HG03196 (cell line): ENCODE results near the gene GARIN3.

Experiments
- ATAC-seq: cut with Tn5 transposase; IDR thresholded peaks from one replicate; pipeline ENCODE4 v1.9.1; 2021; ENCODE audit not compliant: unreplicated experiment

The GARIN3 gene

DNA sequence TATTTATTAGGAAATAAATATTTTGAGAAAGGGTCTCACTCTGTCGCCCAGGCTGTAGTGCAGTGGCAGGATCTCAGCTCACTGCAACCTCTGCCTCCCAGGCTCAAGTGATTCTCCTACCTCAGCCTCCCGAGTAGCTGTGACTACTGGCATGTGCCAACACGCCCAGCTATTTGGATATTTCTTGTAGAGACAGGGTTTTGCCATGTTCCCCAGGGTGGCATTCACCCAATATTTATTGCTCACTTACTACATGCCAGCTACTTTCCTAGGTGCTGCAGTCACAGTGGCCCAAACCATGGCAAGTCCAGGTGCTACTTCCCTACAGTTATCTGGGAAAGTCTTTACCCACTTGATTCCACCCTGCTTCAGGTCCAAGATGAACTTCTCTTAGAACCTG lies 15.1 kb downstream of the GARIN3 start:
- no peak for ATAC-seq

DNA sequence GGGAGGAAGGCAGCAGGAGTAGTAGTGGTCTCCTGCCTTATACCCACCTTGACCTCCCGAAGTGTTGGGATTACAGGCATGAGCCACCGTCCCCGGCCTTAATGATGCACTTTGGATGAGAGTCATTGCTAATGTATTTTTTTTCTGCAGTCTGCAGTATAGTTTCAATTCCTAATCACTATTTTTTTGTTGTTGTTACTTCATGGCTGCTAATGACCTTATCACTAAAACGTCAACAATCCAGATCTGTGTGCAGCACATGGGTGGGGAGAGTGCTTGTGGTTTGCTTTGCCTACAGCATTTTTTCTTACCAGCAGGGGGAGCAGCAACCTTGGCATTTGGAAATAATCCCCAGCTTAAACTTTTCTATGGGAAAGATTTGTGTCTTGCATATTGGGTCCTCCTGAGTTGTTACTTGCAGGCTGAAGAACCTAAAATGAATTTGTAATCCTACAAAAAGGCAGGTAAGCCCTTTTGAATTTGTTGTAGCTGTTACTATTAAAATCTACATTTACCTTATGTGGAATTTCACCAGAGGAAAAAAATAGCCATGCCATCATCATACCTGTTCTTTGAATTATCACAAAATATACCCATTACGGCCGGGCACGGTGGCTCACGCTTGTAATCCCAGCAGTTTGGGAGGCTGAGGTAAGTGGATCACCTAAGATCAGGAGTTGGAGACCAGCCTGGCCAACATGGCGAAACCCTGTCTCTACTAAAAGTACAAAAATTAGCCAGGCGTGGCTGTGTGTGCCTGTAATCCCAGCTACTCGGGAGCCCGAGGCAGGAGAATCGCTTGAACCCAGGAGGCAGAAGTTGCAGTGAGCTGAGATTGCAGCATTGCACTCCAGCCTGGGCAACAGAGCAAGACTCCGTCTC lies 17.1 kb downstream of the GARIN3 start:
- peak; percentile 53 for ATAC-seq

GRCh38 chr5:157143127-157143971 lies 22.7 kb downstream of the GARIN3 start:
- peak; percentile 45 for ATAC-seq

GRCh38 chr5:157142317-157143126 lies 23.5 kb downstream of the GARIN3 start, which contains the start of gene MED7:
TSS of gene MED7 (minus strand) at chr5:157142865. CDS start at chr5:157139431, 3,434 bp downstream.
- ATAC-seq, result peak; percentile 100

DNA sequence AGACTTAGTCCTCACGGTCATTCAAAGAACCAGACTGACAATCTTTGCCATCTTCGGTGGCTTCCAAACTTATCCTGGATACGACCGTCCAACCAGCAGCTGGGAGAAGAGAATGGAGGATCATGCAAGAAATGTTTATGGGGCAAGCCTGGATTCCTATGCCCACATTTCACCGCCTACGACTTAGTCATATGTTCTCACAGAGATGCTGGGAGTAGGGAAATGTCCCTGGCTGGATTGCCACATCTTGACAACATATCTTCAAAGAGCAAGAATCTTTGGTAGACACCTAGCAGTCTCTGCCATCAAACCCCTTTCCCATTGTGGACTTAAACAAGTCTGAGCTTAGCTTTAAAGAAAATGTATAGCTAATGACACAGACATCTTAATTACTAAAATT lies 28.4 kb downstream of the GARIN3 start:
- ATAC-seq, result no peak

DNA sequence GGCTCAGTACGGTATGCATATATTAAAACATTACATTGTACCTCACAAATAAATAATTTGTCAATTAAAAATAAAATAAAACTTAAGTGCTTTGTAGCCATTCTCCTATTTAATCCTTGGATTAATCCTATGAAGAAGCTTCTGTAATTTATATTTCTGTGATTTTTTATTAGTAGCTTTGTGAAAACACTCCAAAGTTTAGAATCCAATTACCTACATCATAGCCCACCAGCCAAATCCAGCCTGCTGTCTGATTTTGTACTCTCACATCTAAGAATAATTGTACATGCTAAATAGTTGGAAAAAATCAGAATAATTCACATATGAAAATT lies 33.8 kb downstream of the GARIN3 start:
- no peak for ATAC-seq

DNA sequence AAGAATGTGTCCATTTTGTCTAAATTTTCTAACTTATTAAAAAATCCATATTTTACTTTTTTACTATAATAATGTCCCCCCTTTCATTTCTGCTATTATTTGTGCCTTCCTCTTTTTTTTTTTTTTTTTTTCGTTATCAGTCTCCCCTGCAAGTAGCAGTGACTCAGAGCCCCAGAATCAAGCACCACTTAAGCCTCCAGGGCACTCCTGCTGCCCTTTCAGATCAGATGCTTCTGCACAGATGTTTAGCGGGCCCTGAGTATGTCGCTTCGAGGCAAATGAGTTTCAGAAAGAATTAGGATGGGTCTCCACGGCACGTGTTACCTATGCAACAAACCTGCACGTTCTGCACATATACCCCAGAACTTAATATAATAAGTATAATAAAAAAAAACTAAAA lies 35.1 kb downstream of the GARIN3 start:
- no peak for ATAC-seq

GRCh38 chr5:157121709-157122108 lies 44.4 kb downstream of the GARIN3 start:
- no peak for ATAC-seq

- ATAC-seq, result no peak
Measured at GRCh38 chr5:157120102-157120501, 46.0 kb downstream of the GARIN3 start.

- peak; percentile 73 for ATAC-seq
Measured at GRCh38 chr5:157116483-157116954, 49.5 kb downstream of the GARIN3 start.

- ATAC-seq, result no peak
Measured at GRCh38 chr5:157115502-157115901, 50.6 kb downstream of the GARIN3 start.

GRCh38 chr5:157115012-157115411 lies 51.1 kb downstream of the GARIN3 start:
- ATAC-seq, result no peak

- ATAC-seq, result no peak
Measured at GRCh38 chr5:157113002-157113401, 53.1 kb downstream of the GARIN3 start.
